ENCODE results near the gene POLR1A.

- TF ChIP-seq ATF3 (CRISPR knock-in tag; conservative IDR thresholded peaks at IDR 0.05): no peak
- peak; percentile 35; the same call in 1 of the 2 replicates for TF ChIP-seq CTCF (IDR thresholded peaks at IDR 0.05)
- no peak for TF ChIP-seq CDX4 (CRISPR knock-in tag; IDR thresholded peaks at IDR 0.05; ENCODE audit: borderline replicate concordance)
- no peak for TF ChIP-seq TEAD4 (CRISPR knock-in tag; IDR thresholded peaks at IDR 0.05)
Observed at GRCh38 chr2:86087936-86088850, 17.5 kb downstream of the POLR1A start.
